Measurements from ENCODE around the gene PTPRA. TPM values are rescaled to one million over a fixed set of nuclear protein-coding genes. Genes with fewer than 3 reads are reported as not detected.

Gene PTPRA
- total RNA-seq, 2 experiments from 2014 or later: 31.7 to 32.7 TPM

GRCh38 chr20:2864626-2865025 lies 8.7 kb upstream of the PTPRA start:
- Mint-ChIP-seq H3K4me3 (no peak overlapping the region), H3K36me3 (ENCODE audit: low read depth) (peaks cover 22% of the 10 kb centered on the region), H3K27me3 (ENCODE audit: low read depth) (no peaks in the 10 kb centered on the region), H3K4me1 (ENCODE audit: low read depth) (peaks cover 24% of the 10 kb centered on the region), H3K9me3 (no peaks in the 10 kb centered on the region), H3K27ac (no peak overlapping the region)
- intact Hi-C loops (cut with micrococcal nuclease): no loop called here
- CTCF ChIA-PET: interaction anchor here (0.9 kb wide), 1 partner anchor 33 kb away, joined by 4 read pairs; no protein-coding TSS in a partner anchor
- DNase-seq: no peak

- H3K27ac Mint-ChIP-seq: peak overlapping the region; percentile 19
Observed at GRCh38 chr20:2865101-2865500, 8.2 kb upstream of the PTPRA start.

GRCh38 chr20:2865630-2866029 lies 7.7 kb upstream of the PTPRA start:
- no peak overlapping the region for H3K4me3 Mint-ChIP-seq
- intact Hi-C loops (cut with micrococcal nuclease): no loop called here
- peaks cover 29% of the 10 kb centered on the region for H3K4me1 Mint-ChIP-seq (ENCODE audit: low read depth)
- peaks cover 22% of the 10 kb centered on the region for H3K36me3 Mint-ChIP-seq (ENCODE audit: low read depth)
- DNase-seq: no peak
- CTCF ChIA-PET: no interaction called here
- no peaks in the 10 kb centered on the region for H3K27me3 Mint-ChIP-seq (ENCODE audit: low read depth)
- no peaks in the 10 kb centered on the region for H3K9me3 Mint-ChIP-seq
- H3K27ac Mint-ChIP-seq: peak overlapping the region; percentile 19

More at GRCh38 chr20:2865101-2865500, 8.2 kb upstream of the PTPRA start:
- CTCF ChIA-PET: no interaction called here
- Mint-ChIP-seq H3K4me1 (ENCODE audit: low read depth) (peaks cover 24% of the 10 kb centered on the region), H3K4me3 (no peak overlapping the region), H3K9me3 (no peaks in the 10 kb centered on the region), H3K36me3 (ENCODE audit: low read depth) (peaks cover 22% of the 10 kb centered on the region), H3K27me3 (ENCODE audit: low read depth) (no peaks in the 10 kb centered on the region)
- intact Hi-C loops (cut with micrococcal nuclease): no loop called here
- DNase-seq: no peak

DNA sequence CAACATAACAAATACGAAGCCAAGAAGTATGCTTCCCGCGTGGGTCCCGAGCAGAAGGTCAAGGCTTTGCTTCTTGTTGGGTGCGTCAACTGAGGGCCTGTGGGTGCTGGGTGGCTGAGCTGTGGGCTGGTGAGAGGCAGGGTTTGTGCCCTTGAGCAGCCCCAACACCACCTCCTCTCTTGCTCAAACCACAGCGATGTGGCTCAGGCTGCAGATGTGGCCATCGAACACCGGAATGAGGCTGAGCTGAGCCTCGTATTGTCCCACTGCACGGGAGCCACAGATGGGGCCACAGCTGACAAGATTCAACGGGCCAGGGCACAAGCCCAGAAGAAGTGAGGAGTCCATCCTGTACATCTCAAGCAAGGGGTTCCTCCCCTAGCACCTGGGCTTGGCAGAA lies 7.0 kb upstream of the PTPRA start:
- Mint-ChIP-seq H3K4me1 (ENCODE audit: low read depth) (peaks cover 34% of the 10 kb centered on the region), H3K4me3 (no peak overlapping the region), H3K9me3 (no peaks in the 10 kb centered on the region), H3K36me3 (ENCODE audit: low read depth) (peaks cover 18% of the 10 kb centered on the region), H3K27me3 (ENCODE audit: low read depth) (no peaks in the 10 kb centered on the region), H3K27ac (no peak overlapping the region)
- CTCF ChIA-PET: interaction anchor here (0.5 to 0.7 kb wide), 3 partner anchors 94 to 209 kb away, joined by 4 read pairs; no protein-coding TSS in a partner anchor
- DNase-seq: no peak
- intact Hi-C loops (cut with micrococcal nuclease): no loop called here

GRCh38 chr20:2867081-2867864 lies 6.0 kb upstream of the PTPRA start:
- Mint-ChIP-seq H3K27me3 (ENCODE audit: low read depth) (no peaks in the 10 kb centered on the region), H3K9me3 (no peaks in the 10 kb centered on the region), H3K4me1 (ENCODE audit: low read depth) (peaks cover 40% of the 10 kb centered on the region), H3K36me3 (ENCODE audit: low read depth) (peaks cover 13% of the 10 kb centered on the region), H3K4me3 (no peak overlapping the region), H3K27ac (no peak overlapping the region)
- intact Hi-C loops (cut with micrococcal nuclease): no loop called here
- CTCF ChIA-PET: interaction anchor here (1.2 kb wide), 1 partner anchor 134 kb away, joined by 3 read pairs; no protein-coding TSS in a partner anchor
- DNase-seq: no peak

DNA sequence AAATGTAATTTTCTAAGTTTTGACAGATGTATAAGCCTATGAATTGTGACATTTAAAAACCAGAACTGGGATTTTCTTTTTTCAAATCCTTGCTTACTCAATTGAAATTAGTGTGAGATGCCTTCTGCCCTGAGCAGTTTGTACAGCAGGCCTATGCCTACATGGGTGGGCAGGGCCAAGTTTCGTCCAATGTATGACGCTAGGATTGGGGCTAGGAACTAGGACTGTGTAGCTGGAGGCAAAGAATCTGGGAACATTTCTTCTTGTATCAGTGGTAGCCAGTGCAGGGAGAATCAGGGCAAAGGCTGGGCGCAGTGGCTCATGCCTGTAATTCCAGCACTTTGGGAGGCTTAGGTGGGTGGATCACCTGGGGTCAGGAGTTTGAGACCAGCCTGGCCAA lies 3.9 kb upstream of the PTPRA start:
- peaks cover 44% of the 10 kb centered on the region for H3K4me1 Mint-ChIP-seq (ENCODE audit: low read depth)
- H3K4me3 Mint-ChIP-seq: no peak overlapping the region
- H3K27me3 Mint-ChIP-seq (ENCODE audit: low read depth): no peaks in the 10 kb centered on the region
- no peak overlapping the region for H3K27ac Mint-ChIP-seq
- CTCF ChIA-PET: interaction anchor here (1.4 kb wide), 1 partner anchor 131 kb away, joined by 4 read pairs; no protein-coding TSS in a partner anchor
- no peak for DNase-seq
- H3K36me3 Mint-ChIP-seq (ENCODE audit: low read depth): peaks cover 11% of the 10 kb centered on the region
- intact Hi-C loops (cut with micrococcal nuclease): no loop called here
- no peaks in the 10 kb centered on the region for H3K9me3 Mint-ChIP-seq

DNA sequence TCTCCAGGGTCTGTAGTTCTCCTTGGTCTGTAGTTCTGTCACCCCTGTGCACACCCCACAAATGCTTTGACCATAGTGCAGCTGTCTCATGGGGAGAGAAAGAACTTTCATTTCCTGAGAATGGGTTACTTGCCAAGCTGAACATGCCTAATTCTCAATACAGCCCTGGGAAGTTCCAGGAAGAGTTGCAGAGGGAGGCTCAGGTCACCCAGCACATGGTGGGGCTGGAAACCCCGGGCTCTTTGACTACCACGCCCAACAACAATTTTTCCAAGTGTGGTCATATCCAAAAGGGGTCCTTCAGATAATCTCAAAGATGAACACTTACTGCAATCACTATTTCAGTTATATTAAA lies 2.2 kb upstream of the PTPRA start:
- no peak overlapping the region for H3K4me3 Mint-ChIP-seq
- no peak overlapping the region for H3K27ac Mint-ChIP-seq
- intact Hi-C loops (cut with micrococcal nuclease): loop anchor here (5.0 kb wide), 2 partner anchors 286 to 331 kb away; partner anchors contain the start of genes DDRGK1, FASTKD5 and UBOX5
- DNase-seq: no peak
- no peaks in the 10 kb centered on the region for H3K27me3 Mint-ChIP-seq (ENCODE audit: low read depth)
- H3K36me3 Mint-ChIP-seq (ENCODE audit: low read depth): peaks cover 3% of the 10 kb centered on the region
- H3K9me3 Mint-ChIP-seq: no peaks in the 10 kb centered on the region
- CTCF ChIA-PET: interaction anchor here (1.7 kb wide), 1 partner anchor 19 kb away, joined by 4 read pairs; no protein-coding TSS in a partner anchor
- peaks cover 50% of the 10 kb centered on the region for H3K4me1 Mint-ChIP-seq (ENCODE audit: low read depth)

DNA sequence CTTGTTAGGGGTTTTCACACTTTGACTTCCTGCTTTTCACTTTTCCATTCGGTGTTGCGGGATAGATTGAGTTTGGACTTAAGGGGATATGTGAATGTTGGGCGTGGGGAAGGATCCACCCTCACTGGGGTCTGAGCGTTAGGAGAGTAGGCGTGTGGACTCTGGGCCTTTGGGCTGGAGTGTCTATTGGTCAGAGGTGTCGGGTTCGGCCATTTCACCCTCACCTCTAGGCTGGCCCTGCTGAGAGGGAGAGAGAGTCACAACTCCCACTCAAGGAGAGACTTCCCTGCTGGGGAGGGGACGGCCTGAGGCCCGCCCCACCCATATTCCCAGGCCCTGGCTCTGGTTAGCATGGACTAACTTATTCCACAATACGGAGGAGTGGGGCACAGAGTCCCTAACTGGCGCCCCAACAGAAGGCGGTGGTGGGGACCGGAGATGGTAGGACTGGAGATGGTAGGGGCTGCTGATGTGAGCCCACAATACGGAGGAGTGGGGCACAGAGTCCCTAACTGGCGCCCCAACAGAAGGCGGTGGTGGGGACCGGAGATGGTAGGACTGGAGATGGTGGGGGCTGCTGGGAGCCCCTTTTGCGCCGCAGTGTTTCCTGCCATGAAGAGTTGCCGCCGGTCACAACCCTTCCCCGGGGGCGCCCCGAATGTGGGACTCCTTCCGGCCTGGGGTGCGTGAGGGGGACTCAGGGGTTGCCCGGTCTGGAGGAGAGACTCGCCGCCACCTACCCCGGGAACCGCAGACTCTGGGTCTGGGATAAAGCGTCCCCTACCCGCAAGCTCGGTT lies 1.4 kb upstream of the PTPRA start:
- CTCF ChIA-PET: interaction anchor here (1.0 to 1.7 kb wide), 3 partner anchors 20 to 129 kb away, joined by 3 to 6 read pairs (median 4); no protein-coding TSS in a partner anchor
- peak overlapping the region; percentile 89 for H3K4me3 Mint-ChIP-seq
- H3K36me3 Mint-ChIP-seq (ENCODE audit: low read depth): peaks cover 5% of the 10 kb centered on the region
- no peaks in the 10 kb centered on the region for H3K9me3 Mint-ChIP-seq
- no peaks in the 10 kb centered on the region for H3K27me3 Mint-ChIP-seq (ENCODE audit: low read depth)
- peaks cover 54% of the 10 kb centered on the region for H3K4me1 Mint-ChIP-seq (ENCODE audit: low read depth)
- no peak overlapping the region for H3K27ac Mint-ChIP-seq
- intact Hi-C loops (cut with micrococcal nuclease): loop anchor here (1.0 to 5.0 kb wide), 4 partner anchors 129 to 941 kb away; partner anchors contain the start of genes DDRGK1, FASTKD5 and UBOX5
- peak; percentile 49 for DNase-seq

GRCh38 chr20:2872459-2873009 lies 747 bp upstream of the PTPRA start:
- CTCF ChIA-PET: interaction anchor here (1.0 to 1.5 kb wide), 3 partner anchors 34 to 129 kb away, joined by 3 to 6 read pairs (median 4); no protein-coding TSS in a partner anchor
- intact Hi-C loops (cut with micrococcal nuclease): loop anchor here (1.0 to 5.0 kb wide), 9 partner anchors 27 to 940 kb away; partner anchors contain the start of genes DDRGK1, FASTKD5, MRPS26 and PCED1A
- DNase-seq: peak; percentile 89
- peak overlapping the region; percentile 89 for H3K4me3 Mint-ChIP-seq
- peaks cover 7% of the 10 kb centered on the region for H3K36me3 Mint-ChIP-seq (ENCODE audit: low read depth)
- no peaks in the 10 kb centered on the region for H3K27me3 Mint-ChIP-seq (ENCODE audit: low read depth)
- H3K4me1 Mint-ChIP-seq (ENCODE audit: low read depth): peaks cover 51% of the 10 kb centered on the region
- peak overlapping the region; percentile 88 for H3K27ac Mint-ChIP-seq
- H3K9me3 Mint-ChIP-seq: no peaks in the 10 kb centered on the region

DNA sequence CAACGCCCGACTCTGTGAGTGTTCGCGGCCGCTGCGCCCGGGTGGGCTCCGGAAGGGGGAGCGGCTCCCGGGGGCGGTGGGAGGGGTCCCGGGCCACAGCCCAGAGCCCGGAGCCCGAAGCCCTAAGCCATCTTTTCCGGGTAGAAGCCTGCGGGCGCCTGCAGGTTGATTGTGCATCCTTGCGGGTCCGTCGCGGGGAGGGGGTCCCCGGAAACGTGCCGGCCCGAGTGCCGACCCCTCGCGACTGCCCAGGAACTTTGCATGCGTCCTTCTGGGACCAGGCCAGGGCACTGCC lies 413 bp downstream of the PTPRA start:
- no peaks in the 10 kb centered on the region for H3K9me3 Mint-ChIP-seq
- CTCF ChIA-PET: interaction anchor here (1.0 kb wide), 1 partner anchor 111 kb away, joined by 4 read pairs; no protein-coding TSS in a partner anchor
- H3K4me1 Mint-ChIP-seq (ENCODE audit: low read depth): peaks cover 49% of the 10 kb centered on the region
- intact Hi-C loops (cut with micrococcal nuclease): loop anchor here (1.0 to 5.0 kb wide), 9 partner anchors 15 to 939 kb away; partner anchors contain the start of genes DDRGK1, FASTKD5, MRPS26 and PCED1A
- peak; percentile 50 for DNase-seq
- H3K27ac Mint-ChIP-seq: peak overlapping the region; percentile 63
- H3K27me3 Mint-ChIP-seq (ENCODE audit: low read depth): no peaks in the 10 kb centered on the region
- H3K36me3 Mint-ChIP-seq (ENCODE audit: low read depth): peaks cover 10% of the 10 kb centered on the region
- peak overlapping the region; percentile 89 for H3K4me3 Mint-ChIP-seq

- peak; percentile 53 for DNase-seq
- Mint-ChIP-seq H3K27ac (peak overlapping the region; percentile 63), H3K4me1 (ENCODE audit: low read depth) (peaks cover 52% of the 10 kb centered on the region), H3K36me3 (ENCODE audit: low read depth) (peaks cover 12% of the 10 kb centered on the region), H3K4me3 (peak overlapping the region; percentile 89), H3K9me3 (no peaks in the 10 kb centered on the region), H3K27me3 (ENCODE audit: low read depth) (no peaks in the 10 kb centered on the region)
- intact Hi-C loops (cut with micrococcal nuclease): loop anchor here (2.0 to 5.0 kb wide), 3 partner anchors 14 to 328 kb away; partner anchors contain the start of genes DDRGK1, FASTKD5 and UBOX5
- CTCF ChIA-PET: interaction anchor here (0.6 kb wide), 1 partner anchor 43 kb away, joined by 3 read pairs; no protein-coding TSS in a partner anchor
Observed at GRCh38 chr20:2874456-2874855, 1.2 kb downstream of the PTPRA start.

Measured in activated naive CD4-positive, alpha-beta T cell treated with anti-CD3 and anti-CD28 coated beads for 36 hours (primary cell).